Measurements from ENCODE around the gene AKR7A2.

AKR7A2 gene

DNA sequence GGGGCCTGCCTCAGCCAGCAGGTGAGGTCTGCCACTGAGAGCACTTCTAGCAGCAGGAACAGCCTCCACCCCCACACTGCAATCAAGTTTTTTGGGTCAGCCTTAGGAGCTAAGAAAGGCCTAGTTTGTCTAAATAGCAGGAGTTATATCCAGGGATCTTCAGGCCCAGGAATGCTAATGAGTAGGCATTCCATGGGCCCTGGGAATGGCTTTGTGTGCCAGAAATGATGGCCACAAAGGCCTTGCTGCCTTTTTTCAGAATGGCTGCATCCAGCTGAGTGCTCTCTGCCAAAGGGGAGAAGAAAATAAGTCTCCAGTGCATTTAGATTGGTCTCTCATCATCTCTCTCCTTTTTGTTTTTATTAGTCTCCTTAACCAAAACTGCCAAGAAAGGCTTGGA lies 57.5 kb downstream of the AKR7A2 start:
- peaks cover 21 to 42% of the 10 kb centered on the region in 2 donors for H3K36me3 ChIP-seq (ENCODE audit: control insufficient read depth in 1 of 2, insufficient read depth in 2 of 2, low read length in 2 of 2)
- no peak overlapping the region for H3K4me3 ChIP-seq (ENCODE audit: low read depth in 1 of 2, low read length in 2 of 2)
- peaks cover 22 to 29% of the 10 kb centered on the region in 2 donors for H3K4me1 ChIP-seq (ENCODE audit: control insufficient read depth in 1 of 2, insufficient read depth in 2 of 2, low read length in 2 of 2)
- no peak overlapping the region for H3K27ac ChIP-seq (ENCODE audit: low read depth, low read length)
- H3K9me3 ChIP-seq (ENCODE audit: control insufficient read depth in 1 of 2, low read length in 2 of 2): no peaks in the 10 kb centered on the region
- no peak overlapping the region for H3K9ac ChIP-seq (ENCODE audit: low read depth in 1 of 2, low read length in 2 of 2)
- H3K27me3 ChIP-seq (ENCODE audit: control insufficient read depth in 1 of 2, insufficient read depth in 2 of 2, low read length in 2 of 2): no peaks in the 10 kb centered on the region

Measured in duodenal mucosa (tissue), 2 donors.